GM18508 (cell line): ENCODE results near the gene GAS1.

Experiments used
- ATAC-seq: cut with Tn5 transposase; IDR thresholded peaks from one replicate; pipeline ENCODE4 v1.9.1; 2021; ENCODE audit warnings: moderate number of reproducible peaks; ENCODE audit not compliant: insufficient read depth, unreplicated experiment

Gene GAS1

DNA sequence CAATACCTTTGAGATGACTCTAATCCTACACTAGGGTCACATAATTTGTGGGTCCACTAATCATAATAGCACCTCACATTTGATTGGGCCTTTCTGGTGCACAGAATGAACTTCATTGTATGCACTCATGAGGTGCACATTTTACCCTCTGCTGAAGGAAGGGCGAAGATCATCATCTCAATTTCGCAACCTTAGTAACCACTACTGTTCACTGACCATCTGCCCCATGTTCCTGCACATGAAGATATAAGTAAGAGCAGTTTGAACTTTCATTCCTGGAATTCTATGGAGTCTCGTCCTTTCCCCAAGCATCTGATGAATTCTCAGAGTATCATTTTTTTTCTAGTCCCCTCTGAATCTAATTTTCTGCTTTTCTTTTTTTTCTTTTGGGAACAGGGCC lies 21.2 kb downstream of the GAS1 start:
- ATAC-seq, result no peak

DNA sequence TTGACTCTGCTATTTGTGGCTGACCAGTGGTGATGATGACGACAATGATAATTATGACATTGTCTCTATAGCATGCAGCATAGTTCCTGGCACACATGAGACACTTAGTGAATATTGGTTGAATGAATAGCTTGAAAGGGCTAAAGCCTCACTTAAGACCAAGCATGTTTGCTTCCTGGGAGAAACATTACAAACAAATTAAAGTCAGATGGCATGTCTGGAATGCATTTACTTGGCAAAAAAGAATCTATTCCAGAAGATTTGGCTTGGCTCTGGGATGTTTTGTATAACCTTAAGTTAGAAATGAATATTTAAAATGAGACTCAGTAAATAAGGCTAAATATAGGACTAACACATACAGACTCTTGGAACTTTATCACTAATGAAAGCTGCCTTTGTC lies 21.6 kb downstream of the GAS1 start:
- ATAC-seq, result no peak

DNA sequence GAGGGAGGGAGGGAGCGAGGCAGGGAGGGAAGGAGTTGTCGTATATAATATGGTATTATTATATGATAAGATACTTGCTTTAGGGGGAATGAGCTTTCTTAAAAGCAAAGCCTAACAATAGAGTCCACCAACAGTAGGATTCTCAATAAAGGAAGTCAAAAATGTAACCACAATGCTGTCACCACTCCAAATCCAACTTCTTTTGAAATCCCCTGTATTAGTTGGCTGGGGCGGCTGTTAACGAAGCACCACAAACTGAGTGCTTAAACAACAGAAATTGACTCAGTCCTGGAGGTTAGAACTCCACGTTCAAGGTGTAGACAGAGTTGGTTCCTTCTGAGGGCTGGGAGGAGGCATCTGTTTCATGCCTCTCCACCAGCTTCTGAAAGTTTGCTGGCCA lies 23.1 kb downstream of the GAS1 start:
- no peak for ATAC-seq

DNA sequence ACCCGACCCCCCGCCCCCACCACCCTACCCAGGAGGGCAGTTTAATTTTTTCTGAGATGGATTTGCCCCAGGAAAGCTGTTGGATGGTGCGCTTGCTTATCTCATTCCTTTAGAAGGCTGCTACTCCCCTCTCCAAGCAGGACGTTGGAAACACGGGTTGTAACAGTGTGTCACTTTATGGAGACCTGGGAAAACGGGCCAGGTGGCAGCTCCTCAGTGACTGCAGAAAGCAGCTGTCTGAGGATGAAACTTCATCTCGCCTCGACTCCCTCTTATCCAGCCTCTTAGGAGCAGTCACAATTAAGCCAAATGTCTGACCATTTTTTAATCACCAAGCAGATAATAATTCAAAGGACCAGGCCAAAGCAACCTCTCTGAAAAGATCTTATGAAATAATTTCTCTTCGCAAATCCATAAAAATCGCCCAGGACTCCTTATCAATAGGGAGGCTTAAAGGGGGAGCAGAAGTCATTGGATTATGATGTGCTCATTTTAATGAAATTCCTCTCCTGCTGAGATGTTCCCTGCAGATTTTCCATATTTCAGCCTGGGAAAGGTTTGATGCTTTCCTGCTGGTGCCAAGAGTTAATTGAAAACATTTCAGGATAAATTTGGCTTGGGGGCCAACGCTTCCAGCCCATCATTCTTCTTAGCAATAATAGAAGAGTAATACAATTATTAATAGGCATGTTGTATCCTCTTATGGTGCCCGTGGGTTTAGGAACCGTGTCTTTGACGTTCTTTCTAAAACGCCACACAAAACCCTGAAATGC lies 26.0 kb downstream of the GAS1 start:
- no peak for ATAC-seq

DNA sequence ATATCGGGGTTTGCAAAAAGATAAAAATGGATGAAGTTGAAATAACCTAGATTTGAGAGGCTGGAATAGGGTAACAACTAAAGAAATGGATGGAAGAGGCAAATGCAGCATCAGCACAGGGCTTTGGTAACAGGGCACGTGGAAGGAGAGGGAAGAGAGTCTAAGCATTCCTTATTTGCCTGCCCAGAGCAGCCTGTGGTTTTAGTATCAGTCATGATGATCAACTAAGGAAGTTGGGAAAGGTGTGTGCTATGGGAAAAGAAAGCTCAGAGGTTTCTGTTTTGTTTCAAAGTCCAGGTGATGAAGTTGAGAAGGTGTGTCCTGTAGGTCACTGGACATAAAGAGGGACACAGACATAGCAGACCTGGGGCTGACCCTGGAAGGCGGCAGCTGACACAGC lies 28.8 kb downstream of the GAS1 start:
- no peak for ATAC-seq

DNA sequence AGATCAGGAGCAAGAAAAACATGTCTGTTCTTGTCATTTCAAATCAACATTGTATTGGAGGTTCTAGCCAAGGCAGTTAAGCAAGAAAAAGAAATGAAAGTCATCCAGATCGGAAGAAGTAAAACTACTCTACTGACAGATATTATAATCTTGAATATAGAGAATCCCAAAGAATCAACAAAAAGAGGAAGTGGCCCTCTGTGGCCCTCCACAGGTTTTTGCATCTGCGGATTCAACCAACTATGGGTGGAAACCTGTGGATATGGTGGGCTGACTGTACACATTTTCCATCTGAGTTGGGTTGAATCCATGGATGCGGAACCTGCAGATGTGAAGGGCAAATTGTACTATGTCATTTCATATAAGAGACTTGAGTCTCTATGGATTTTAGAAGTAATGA lies 35.1 kb downstream of the GAS1 start:
- ATAC-seq, result no peak

DNA sequence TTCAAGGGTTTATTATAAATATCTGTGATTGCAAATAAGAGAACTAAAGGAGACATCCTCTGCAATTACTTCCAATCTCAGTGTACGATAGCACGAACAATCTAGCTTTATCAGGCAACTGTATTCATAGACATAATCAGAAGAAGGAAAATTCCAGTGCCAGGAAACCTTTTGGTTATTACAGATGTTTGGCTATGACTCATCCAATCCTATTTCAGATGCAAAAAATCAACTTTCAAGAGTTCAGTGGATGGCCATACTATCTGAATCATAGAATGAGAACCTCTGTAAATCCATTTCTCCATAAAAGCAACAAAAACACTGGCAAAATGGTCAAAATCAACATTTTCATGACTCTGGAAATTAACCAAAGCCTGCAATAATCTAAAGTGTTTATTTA lies 37.9 kb downstream of the GAS1 start:
- ATAC-seq, result no peak

DNA sequence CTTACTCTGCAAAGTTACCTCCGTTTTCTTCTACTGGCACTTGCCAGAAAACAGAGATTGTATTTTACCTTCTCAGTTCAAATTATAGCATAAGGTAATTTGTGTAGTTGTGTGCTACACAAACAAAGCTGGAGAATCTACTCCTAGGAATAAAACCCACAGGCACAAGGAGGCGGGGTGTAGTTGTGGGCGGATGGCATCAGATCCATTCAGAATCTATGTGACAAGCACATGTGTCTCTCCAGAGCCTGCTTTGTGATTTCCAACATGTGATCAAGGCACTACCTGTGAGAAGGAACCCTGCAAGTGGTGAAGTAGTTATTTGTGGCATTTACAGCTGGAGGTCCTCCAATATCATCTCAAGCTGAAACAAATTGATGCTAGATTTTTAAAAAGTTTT lies 39.0 kb downstream of the GAS1 start:
- no peak for ATAC-seq

DNA sequence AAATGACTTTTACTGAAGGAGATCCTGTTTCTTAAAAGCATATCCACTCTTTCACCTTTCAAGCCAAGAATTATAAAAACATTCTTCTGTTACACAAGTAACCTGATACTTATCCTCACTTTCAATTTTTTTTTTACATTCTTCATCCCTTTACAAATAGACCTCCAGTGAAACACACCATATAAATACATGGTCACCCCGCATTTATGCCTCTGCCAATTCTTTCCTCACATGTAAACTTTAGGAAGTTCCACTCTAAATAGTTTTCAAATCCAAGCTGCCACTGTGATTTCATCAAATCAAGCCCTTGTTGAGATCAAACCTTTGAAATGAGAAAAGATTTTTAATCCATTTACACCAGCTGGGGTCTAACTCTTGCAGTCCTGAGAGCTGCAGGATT lies 40.0 kb downstream of the GAS1 start:
- no peak for ATAC-seq

DNA sequence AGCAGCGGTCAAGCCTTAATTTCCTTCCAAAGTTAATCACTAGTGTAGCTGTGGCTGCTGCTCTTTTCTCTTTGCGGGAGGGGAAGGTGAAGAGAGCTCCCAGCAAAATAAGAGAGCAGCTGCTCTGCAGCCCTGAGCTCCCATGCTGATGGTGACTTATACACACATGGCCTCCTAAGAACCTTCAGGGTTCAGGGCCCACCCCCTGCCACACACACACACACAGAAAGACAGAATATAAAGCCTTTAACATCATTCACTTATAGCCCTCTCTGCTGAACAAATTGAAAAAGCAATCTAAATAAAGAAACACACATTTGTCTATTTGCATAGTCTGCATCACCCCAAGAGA lies 43.6 kb downstream of the GAS1 start:
- no peak for ATAC-seq

DNA sequence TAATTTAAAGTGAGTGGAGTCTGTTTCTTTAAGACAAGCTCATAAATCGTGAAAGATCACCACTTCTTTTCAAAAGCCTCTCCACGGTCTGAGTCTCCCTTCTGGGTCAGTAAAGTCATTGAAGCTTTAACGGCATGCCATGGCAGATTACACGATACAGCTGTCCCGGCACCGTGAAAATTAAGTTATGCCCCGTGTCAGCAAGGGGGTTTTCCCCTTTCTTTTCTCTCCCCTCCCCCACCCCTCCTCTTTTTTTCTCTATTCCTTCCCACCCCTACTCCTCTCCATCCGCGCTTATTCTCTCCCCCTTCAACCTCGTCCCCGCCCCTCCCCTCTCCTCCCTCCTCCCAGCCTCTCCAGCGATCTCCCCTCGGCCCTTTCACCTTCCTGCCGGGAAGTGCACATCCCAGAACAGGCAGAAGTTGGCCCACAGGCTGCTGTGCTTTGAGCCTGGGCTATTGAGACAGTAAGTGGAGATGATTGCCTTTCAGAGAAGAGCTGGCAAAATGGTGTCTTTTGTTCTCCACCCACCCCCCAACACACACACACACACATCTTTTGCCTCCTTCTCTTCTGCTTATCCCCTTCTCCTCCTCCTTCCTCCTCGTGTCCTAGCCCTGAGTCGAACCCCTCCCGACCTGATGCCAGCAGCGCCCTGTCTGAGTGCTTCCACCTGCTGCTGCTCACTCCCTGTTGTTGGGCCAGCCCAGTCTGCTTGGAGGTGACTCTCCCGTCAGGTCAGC lies 44.1 kb downstream of the GAS1 start:
- ATAC-seq, result no peak

DNA sequence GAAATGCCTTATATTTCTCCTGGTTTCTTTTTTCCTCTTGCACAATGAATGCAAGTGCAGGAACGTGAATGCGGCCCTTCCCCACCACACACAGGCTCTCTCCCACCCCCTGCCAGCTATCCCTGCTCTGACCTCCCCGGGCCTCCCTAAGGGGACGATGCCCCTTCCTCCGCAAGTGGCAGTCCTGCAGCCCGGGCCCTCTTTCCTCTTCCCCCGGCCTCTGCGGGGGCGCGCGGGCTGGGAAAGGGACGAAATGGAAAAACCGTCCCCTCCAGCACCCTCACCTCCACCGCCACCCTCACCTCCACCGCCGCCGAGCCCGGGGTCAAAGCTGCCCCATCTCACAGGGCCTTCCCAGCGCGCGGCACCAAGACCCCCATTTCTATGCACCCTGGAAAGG lies 44.7 kb downstream of the GAS1 start:
- ATAC-seq, result no peak

DNA sequence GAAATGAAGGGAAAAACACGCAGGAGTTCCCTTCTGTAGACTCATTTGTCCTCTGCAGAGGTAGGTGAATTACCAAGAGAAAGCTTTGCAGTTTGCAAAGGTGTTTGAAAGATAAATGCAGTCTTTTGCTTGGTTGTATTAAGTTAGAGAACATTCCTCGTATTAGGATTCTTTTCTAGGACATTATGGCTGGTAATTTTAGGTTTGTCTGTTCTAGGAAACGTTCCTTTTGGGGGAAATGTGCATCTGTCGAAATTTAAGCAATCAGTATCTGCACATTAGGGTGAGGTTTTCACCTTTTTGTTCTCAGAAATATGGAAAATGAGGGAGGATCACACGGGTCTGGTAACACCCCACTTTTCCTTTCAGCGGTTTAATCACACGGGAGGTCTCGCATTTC lies 45.1 kb downstream of the GAS1 start:
- ATAC-seq, result no peak

DNA sequence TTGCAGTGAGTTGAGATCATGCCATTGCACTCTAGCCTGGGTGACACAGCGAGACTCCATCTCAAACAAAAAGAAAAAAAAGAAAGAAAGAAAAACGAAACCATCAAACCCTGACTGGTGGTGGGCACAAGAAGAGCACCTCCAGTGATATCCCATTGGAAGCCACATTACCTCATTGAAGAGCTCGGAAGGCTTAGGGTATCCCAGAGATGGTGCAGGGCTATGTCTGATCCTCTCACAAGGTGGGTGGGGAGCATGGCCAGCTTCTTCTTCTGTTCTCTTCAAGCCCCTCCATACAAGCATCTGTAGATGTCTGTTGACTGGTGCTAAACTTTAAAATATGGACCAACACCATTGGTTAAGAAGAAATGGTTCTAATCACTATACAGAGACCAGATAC lies 45.8 kb downstream of the GAS1 start:
- ATAC-seq, result no peak
